GM12878 (cell line): ENCODE data around the gene KDM4F. TPM values are rescaled to one million over a fixed set of nuclear protein-coding genes. Genes with fewer than 3 reads are reported as not detected.

Experiments
- ATAC-seq: fragments of 200-7000 bp; cut with Tn5 transposase; 3 replicates; pipeline ENCODE4 v1.9.1; 2020; ENCODE audit warnings: mild to moderate bottlenecking, moderate library complexity
- BruUV-seq: library from RNA; stranded (reverse); fragments of 400-500 nt; replicated peaks from 2 replicates; lab custom pipeline; 2021; lab: Mats Ljungman, UMichigan
- CTCF ChIA-PET: fragments of 300-600 bp; sonication (Branson Sonifier 250); formaldehyde crosslinking; extraction: SDS; loops from one replicate; lab custom pipeline; 2021; ENCODE audit warnings: inconsistent platforms; lab: Yijun Ruan, JAX
- POLR2A ChIA-PET: fragments of 350-600 bp; formaldehyde crosslinking; extraction: SDS; loops from one replicate; lab custom pipeline; 2021; ENCODE audit warnings: inconsistent platforms; lab: Charles Lee
- RAD21 ChIA-PET: fragments of 300-600 bp; sonication (Branson Sonifier 250); formaldehyde crosslinking; loops from one replicate; lab custom pipeline; 2023; ENCODE audit warnings: antibody characterized with exemption; ENCODE audit not compliant: unreplicated experiment; lab: Charles Lee
- SMC1A ChIA-PET: fragments of 300-600 bp; sonication (Branson Sonifier 250); formaldehyde crosslinking; loops from one replicate; lab custom pipeline; 2023; ENCODE audit not compliant: unreplicated experiment, uncharacterized antibody; lab: Charles Lee
- DNase-seq: peaks from one replicate; pipeline ENCODE4 v3.0.0-alpha.2; 2011; ENCODE audit warnings: low read depth, low spot score
- FAIRE-seq: peaks from 3 replicates; lab custom pipeline; 2011; peaks lifted over from hg19 to GRCh38; lab: Jason Lieb, UNC
- H2AFZ ChIP-seq: 2 replicates; pipeline ENCODE4 v1.6.0; 2011; ENCODE audit warnings: low read depth, low read length, control low read depth; ENCODE audit not compliant: control insufficient read depth
- H3K27ac ChIP-seq: 2 replicates; pipeline ENCODE4 v1.5.1; 2011; ENCODE audit warnings: control low read depth; ENCODE audit not compliant: control insufficient read depth, insufficient read depth
- H3K27me3 ChIP-seq, 2 experiments: replicated peaks in 1 of 2; 2 replicates each; pipeline versions ENCODE4 v1.6.0 to v1.6.1; 2011; ENCODE audit warnings: low read length in 1 of 2; ENCODE audit not compliant: control insufficient read depth in 2 of 2, insufficient read depth in 2 of 2
- H3K36me3 ChIP-seq, 2 experiments: 2 replicates each; pipeline ENCODE4 v1.5.1; 2011; ENCODE audit warnings: low read length in 1 of 2; ENCODE audit not compliant: control insufficient read depth in 2 of 2, insufficient read depth in 2 of 2
- H3K4me1 ChIP-seq: 2 replicates; pipeline ENCODE4 v1.6.1; 2011; ENCODE audit warnings: mild to moderate bottlenecking, low read length, moderate library complexity, mixed read lengths; ENCODE audit not compliant: control insufficient read depth, insufficient read depth
- H3K4me2 ChIP-seq: 2 replicates; pipeline ENCODE4 v1.6.0; 2011; ENCODE audit warnings: control low read depth; ENCODE audit not compliant: control insufficient read depth, insufficient read depth
- H3K4me3 ChIP-seq: fragments of 200-600 bp; sonication (generic); 2 replicates; pipeline ENCODE4 v1.5.1; 2016
- H3K79me2 ChIP-seq: 2 replicates; pipeline ENCODE4 v1.6.0; 2011; ENCODE audit warnings: low read length; ENCODE audit not compliant: control insufficient read depth, insufficient read depth
- H3K9ac ChIP-seq: 2 replicates; pipeline ENCODE4 v1.8.0; 2011; ENCODE audit warnings: low read length, control low read depth, mixed read lengths; ENCODE audit not compliant: control insufficient read depth, insufficient read depth
- H3K9me3 ChIP-seq: replicated peaks from 3 replicates; pipeline ENCODE4 v1.5.1; 2011; ENCODE audit warnings: mild to moderate bottlenecking, low read length; ENCODE audit not compliant: control insufficient read depth, insufficient read depth
- H4K20me1 ChIP-seq: 2 replicates; pipeline ENCODE4 v1.6.0; 2011; ENCODE audit not compliant: control insufficient read depth, insufficient read depth
- ATF2 ChIP-seq: IDR thresholded peaks from 2 replicates; pipeline ENCODE4 v1.6.1; 2012; ENCODE audit warnings: low read length, inconsistent platforms
- CEBPZ ChIP-seq: fragments of 150-350 bp; IDR thresholded peaks from 2 replicates; pipeline ENCODE4 v1.6.1; 2016; ENCODE audit warnings: low read depth, low read length
- MXI1 ChIP-seq: fragments of 150-350 bp; IDR thresholded peaks from 2 replicates; pipeline ENCODE4 v1.6.1; 2011; ENCODE audit warnings: low read depth, mild to moderate bottlenecking, inconsistent platforms, low read length, improper control_type of control experiment
- SIN3A ChIP-seq: IDR thresholded peaks from 2 replicates; pipeline ENCODE4 v1.6.1; 2012; ENCODE audit warnings: low read depth, low read length, improper control_type of control experiment
- TCF12 ChIP-seq: IDR thresholded peaks from 2 replicates; pipeline ENCODE4 v1.6.1; 2011; ENCODE audit warnings: low read depth, mild to moderate bottlenecking, low read length
- TCF3 ChIP-seq: IDR thresholded peaks from 2 replicates; pipeline ENCODE4 v1.6.1; 2012; ENCODE audit warnings: low read depth, mild to moderate bottlenecking, low read length, borderline replicate concordance; ENCODE audit not compliant: insufficient read depth
- ZNF24 ChIP-seq: fragments of 450-650 bp; IDR thresholded peaks from 2 replicates; pipeline ENCODE4 v1.6.1; 2017; ENCODE audit warnings: antibody characterized with exemption, mild to moderate bottlenecking
- ZNF384 ChIP-seq: IDR thresholded peaks from 2 replicates; pipeline ENCODE4 v1.6.1; 2012; ENCODE audit warnings: low read depth, mild to moderate bottlenecking, low read length, improper control_type of control experiment, borderline replicate concordance
- ZNF622 ChIP-seq: fragments of 450-650 bp; IDR thresholded peaks from 2 replicates; pipeline ENCODE4 v1.6.1; 2017; ENCODE audit warnings: mild to moderate bottlenecking, inconsistent platforms
- WGBS: methylation state at CpG from one replicate; pipeline ENCODE4 v1.1.6; 2016; ENCODE audit warnings: low lambda C conversion rate; ENCODE audit not compliant: insufficient replicate concordance, insufficient coverage; ENCODE audit errors: missing lambda C conversion rate; 5-methylcytosine and 5-hydroxymethylcytosine counted together
- in situ Hi-C: fragments of 300-500 bp; cut with MboI; formaldehyde crosslinking; loops from 9 replicates; pipeline ENCODE4 v1.14.3; 2018; ENCODE audit warnings: mixed read lengths
- intact Hi-C: fragments of 100-400 bp; cut with micrococcal nuclease; formaldehyde crosslinking; loops from one replicate; pipeline ENCODE4 v1.14.2; 2022; ENCODE audit not compliant: unreplicated experiment
- polyA plus RNA-seq, 11 experiments: library from polyadenylated mRNA; depleted of rRNA in 4 of 11; unstranded in 6 of 11; stranded (reverse) in 5 of 11; fragments of >200 nt; fragmentation: Nextera tagmentation in 4 of 11; fragmentation: Illumina TruSeq in 1 of 11; extraction: Ambion mirVana in 4 of 11; extraction: Trizol in 1 of 11; gene quantifications; 1 replicate in 1 of 11; 2 replicates in 10 of 11; pipeline versions ENCODE4 v1.2.1 to v1.2.3, GENCODE V29; 2011 to 2016; ENCODE audit warnings: inconsistent platforms in 2 of 11, missing spikeins in 2 of 11, low read depth in 1 of 11
- total RNA-seq, 4 experiments: library from RNA; depleted of rRNA in 3 of 4; stranded (reverse); fragments of >200 nt in 3 of 4; fragmentation: Illumina TruSeq in 1 of 4; extraction: Trizol in 1 of 4; gene quantifications; 2 replicates each; pipeline versions ENCODE4 v1.2.1 to v1.2.3, GENCODE V29; 2013 to 2021

Gene KDM4F
- total and polyA plus RNA-seq, 10 of the 15 experiments (the other 5 are each of a cell fraction or from before 2014, with no cell fraction given), result not detected

- no peak for DNase-seq
- ATAC-seq, result no peak
- in situ Hi-C loops, result no loop called here
- FAIRE-seq, result no peak
- TF ChIP-seq ZNF622 (no peak), ZNF384 (no peak), TCF3 (no peak), MXI1 (no peak)
- POLR2A ChIA-PET, result no interaction called here
- H3K79me2 ChIP-seq, result no peaks in the 10 kb centered on the region
- CTCF ChIA-PET, result no interaction called here
- no peak overlapping the region for H3K4me3 ChIP-seq
- H3K4me2 ChIP-seq, result no peak overlapping the region
- no peaks in the 10 kb centered on the region for H3K9me3 ChIP-seq
- H3K4me1 ChIP-seq, result no peaks in the 10 kb centered on the region
- no peak overlapping the region for H3K27ac ChIP-seq
- intact Hi-C loops, result no loop called here
- H3K36me3 ChIP-seq, result no peaks in the 10 kb centered on the region
- BruUV-seq, result no TSS peak
- H3K27me3 ChIP-seq, result peaks cover 0 to 2% of the 10 kb centered on the region in 2 experiments; a peak in 2 of 4 replicates
- no peak overlapping the region for H3K9ac ChIP-seq
- WGBS, result 48% methylated on average over 12 of the region's 12 CpGs
- RAD21 ChIA-PET, result no interaction called here
- no peaks in the 10 kb centered on the region for H4K20me1 ChIP-seq
- H2AFZ ChIP-seq, result no peak overlapping the region
- SMC1A ChIA-PET, result no interaction called here
These were observed 34.9 kb upstream of the KDM4F start for GRCh38 chr11:95014184-95014821.

- TF ChIP-seq TCF12, result no peak
- TF ChIP-seq SIN3A, result no peak
- TF ChIP-seq CEBPZ, result no peak
- no peak for TF ChIP-seq ATF2
- TF ChIP-seq ZNF24, result no peak
- FAIRE-seq, result no peak
- no TSS peak for BruUV-seq
These were observed 33.1 kb upstream of the KDM4F start for GRCh38 chr11:95016139-95016538.

More at GRCh38 chr11:95016139-95016538, 33.1 kb upstream of the KDM4F start:
- 53% methylated on average over 2 of the region's 2 CpGs for WGBS
- Histone ChIP-seq H3K79me2 (no peaks in the 10 kb centered on the region), H3K27ac (no peak overlapping the region), H3K9ac (no peak overlapping the region), H4K20me1 (no peaks in the 10 kb centered on the region), H3K27me3 (peaks cover 0 to 2% of the 10 kb centered on the region in 2 experiments; a peak in 2 of 4 replicates), H3K36me3 (no peaks in the 10 kb centered on the region), H3K4me1 (no peaks in the 10 kb centered on the region), H3K4me3 (no peak overlapping the region), H3K4me2 (no peak overlapping the region), H3K9me3 (no peaks in the 10 kb centered on the region), H2AFZ (no peak overlapping the region)
- ChIA-PET POLR2A (no interaction called here), RAD21 (no interaction called here), CTCF (no interaction called here), SMC1A (interaction anchor here (0.8 to 1.5 kb wide), 2 partner anchors 8 to 28 kb away, joined by 3 to 4 read pairs; no protein-coding TSS in a partner anchor)
- DNase-seq (no peak), ATAC-seq (no peak)
- intact Hi-C loops (no loop called here), in situ Hi-C loops (no loop called here)
